Glutamatergic neuron (in vitro differentiated cells): ENCODE results near the gene DPY19L3. TPM values are rescaled to one million over a fixed set of nuclear protein-coding genes. Genes with fewer than 3 reads are reported as not detected.
A peak's percentile ranks its signal among the peaks of the same experiment; 100 is the strongest.

Source experiments
- DNase-seq: peaks from one replicate; pipeline ENCODE4 v3.0.0; 2022
- H3K27ac Mint-ChIP-seq: one replicate; pipeline ENCODE4 v1.8.0; 2020; ENCODE audit warnings: mild to moderate bottlenecking, mixed read lengths, inconsistent platforms; ENCODE audit not compliant: unreplicated experiment
- H3K27me3 Mint-ChIP-seq: one replicate; pipeline ENCODE4 v1.8.0; 2020; ENCODE audit warnings: mild to moderate bottlenecking, moderate library complexity, mixed read lengths, inconsistent platforms; ENCODE audit not compliant: unreplicated experiment
- H3K36me3 Mint-ChIP-seq: one replicate; pipeline ENCODE4 v1.8.0; 2020; ENCODE audit warnings: mild to moderate bottlenecking, mixed read lengths, inconsistent platforms; ENCODE audit not compliant: unreplicated experiment
- H3K4me1 Mint-ChIP-seq: one replicate; pipeline ENCODE4 v1.8.0; 2020; ENCODE audit warnings: mild to moderate bottlenecking, low read depth, mixed read lengths, inconsistent platforms; ENCODE audit not compliant: unreplicated experiment
- H3K4me3 Mint-ChIP-seq: one replicate; pipeline ENCODE4 v1.8.0; 2020; ENCODE audit warnings: mild to moderate bottlenecking, mixed read lengths, inconsistent platforms; ENCODE audit not compliant: unreplicated experiment
- H3K9me3 Mint-ChIP-seq: one replicate; pipeline ENCODE4 v1.8.0; 2020; ENCODE audit warnings: mild to moderate bottlenecking, moderate library complexity, mixed read lengths, inconsistent platforms; ENCODE audit not compliant: unreplicated experiment
- total RNA-seq: library from RNA; stranded (reverse); fragmentation: NEBNext Ultra II Directional; extraction: Animal tissue kit (Norgen Biotek cat#: 25700); gene quantifications from one replicate; pipeline ENCODE4 v1.2.1, GENCODE V29; 2021; ENCODE audit not compliant: unreplicated experiment
- TF ChIP-seq, protein P1 (sequence below): fragments of 200-600 bp; sonication (generic); IDR thresholded peaks from one replicate; pipeline ENCODE4 v1.5.0; 2021; ENCODE audit not compliant: partially characterized antibody, unreplicated experiment

The DPY19L3 gene
- total RNA-seq, 1 donor from 2014 or later = 51.1 TPM

DNA sequence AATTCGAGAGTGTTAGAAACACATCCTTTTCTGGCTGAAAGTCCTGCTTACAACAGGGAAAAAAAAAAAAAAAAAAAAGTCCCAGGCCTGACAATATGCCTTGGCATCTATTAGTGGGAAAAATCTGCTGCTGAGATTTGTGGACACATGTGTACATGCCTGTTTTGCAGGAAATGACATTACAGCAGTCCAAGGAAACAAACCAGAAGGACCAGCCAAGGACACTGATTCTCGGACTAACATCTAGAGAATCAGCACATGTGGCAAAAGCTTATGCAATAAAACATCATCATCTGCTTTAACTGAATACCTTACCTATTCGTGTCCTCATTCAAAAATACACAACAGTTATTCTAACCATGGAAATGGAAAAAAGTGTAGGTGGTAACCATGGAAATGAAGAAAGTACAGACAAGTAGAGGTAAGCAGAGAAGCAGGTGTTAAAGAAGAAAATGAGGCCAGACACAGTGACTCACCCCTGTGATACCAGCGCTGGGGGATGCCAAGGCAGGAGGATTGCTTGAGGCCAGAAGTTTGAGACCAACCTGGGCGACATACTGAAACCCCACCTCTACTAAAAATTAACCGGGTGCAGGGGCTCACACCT is 9.4 kb upstream of the DPY19L3 start:
- H3K9me3 Mint-ChIP-seq = no peaks in the 10 kb centered on the region
- TF ChIP-seq, protein P1, sequence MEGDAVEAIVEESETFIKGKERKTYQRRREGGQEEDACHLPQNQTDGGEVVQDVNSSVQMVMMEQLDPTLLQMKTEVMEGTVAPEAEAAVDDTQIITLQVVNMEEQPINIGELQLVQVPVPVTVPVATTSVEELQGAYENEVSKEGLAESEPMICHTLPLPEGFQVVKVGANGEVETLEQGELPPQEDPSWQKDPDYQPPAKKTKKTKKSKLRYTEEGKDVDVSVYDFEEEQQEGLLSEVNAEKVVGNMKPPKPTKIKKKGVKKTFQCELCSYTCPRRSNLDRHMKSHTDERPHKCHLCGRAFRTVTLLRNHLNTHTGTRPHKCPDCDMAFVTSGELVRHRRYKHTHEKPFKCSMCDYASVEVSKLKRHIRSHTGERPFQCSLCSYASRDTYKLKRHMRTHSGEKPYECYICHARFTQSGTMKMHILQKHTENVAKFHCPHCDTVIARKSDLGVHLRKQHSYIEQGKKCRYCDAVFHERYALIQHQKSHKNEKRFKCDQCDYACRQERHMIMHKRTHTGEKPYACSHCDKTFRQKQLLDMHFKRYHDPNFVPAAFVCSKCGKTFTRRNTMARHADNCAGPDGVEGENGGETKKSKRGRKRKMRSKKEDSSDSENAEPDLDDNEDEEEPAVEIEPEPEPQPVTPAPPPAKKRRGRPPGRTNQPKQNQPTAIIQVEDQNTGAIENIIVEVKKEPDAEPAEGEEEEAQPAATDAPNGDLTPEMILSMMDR = no peak
- no peak overlapping the region for H3K4me3 Mint-ChIP-seq
- no peaks in the 10 kb centered on the region for H3K36me3 Mint-ChIP-seq
- peaks cover 4% of the 10 kb centered on the region for H3K27me3 Mint-ChIP-seq
- DNase-seq = no peak
- no peaks in the 10 kb centered on the region for H3K4me1 Mint-ChIP-seq
- no peak overlapping the region for H3K27ac Mint-ChIP-seq

DNA sequence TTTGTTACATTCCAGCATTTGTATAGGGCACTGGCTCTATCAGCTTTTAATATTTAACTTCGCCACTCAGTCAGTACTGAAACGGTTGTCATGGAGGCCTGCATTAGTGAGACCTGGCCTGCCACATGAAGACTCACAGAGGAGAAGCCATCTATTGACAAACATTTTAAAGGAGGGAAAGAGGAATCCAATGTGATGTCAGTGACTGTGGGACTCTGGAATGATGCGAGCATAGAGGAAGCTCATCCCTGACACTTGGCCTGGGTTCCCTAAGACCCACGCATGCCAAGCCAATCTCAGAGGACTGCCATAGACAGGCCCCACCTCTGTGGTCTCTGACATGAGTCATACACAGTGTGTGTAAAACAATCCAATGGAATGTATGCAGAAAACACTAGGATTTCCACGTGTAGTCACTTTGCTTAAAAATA is 7.9 kb upstream of the DPY19L3 start:
- no peak for DNase-seq
- Mint-ChIP-seq H3K27ac (no peak overlapping the region), H3K4me3 (no peak overlapping the region), H3K9me3 (no peaks in the 10 kb centered on the region), H3K36me3 (no peaks in the 10 kb centered on the region), H3K4me1 (no peaks in the 10 kb centered on the region), H3K27me3 (peaks cover 4% of the 10 kb centered on the region)
- TF ChIP-seq, protein P1 = no peak

DNA sequence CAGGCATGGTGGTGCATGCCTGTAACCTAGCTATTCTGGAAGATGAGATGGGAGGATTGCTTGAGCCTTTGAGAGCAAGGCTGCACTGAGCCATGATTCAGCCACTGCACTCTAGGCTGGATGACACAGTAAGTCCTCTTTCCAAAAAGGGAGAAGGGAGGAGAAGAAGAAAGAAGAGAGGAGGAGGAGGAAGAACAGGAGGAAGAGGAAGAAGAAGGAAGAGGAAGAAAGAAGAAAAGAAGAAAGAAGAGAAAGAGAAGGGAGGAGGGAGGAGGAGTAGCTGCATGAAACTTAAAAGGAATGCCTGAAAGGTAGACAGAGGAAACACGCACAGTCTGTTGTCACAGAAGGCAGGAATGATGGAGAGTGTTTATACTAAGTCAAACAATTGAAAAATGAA is 3.6 kb upstream of the DPY19L3 start:
- peaks cover 5% of the 10 kb centered on the region for H3K27me3 Mint-ChIP-seq
- TF ChIP-seq, protein P1 = no peak
- no peak overlapping the region for H3K4me3 Mint-ChIP-seq
- peaks cover 15% of the 10 kb centered on the region for H3K4me1 Mint-ChIP-seq
- H3K9me3 Mint-ChIP-seq = peaks cover 8% of the 10 kb centered on the region
- H3K27ac Mint-ChIP-seq = no peak overlapping the region
- no peak for DNase-seq
- H3K36me3 Mint-ChIP-seq = no peaks in the 10 kb centered on the region

DNA sequence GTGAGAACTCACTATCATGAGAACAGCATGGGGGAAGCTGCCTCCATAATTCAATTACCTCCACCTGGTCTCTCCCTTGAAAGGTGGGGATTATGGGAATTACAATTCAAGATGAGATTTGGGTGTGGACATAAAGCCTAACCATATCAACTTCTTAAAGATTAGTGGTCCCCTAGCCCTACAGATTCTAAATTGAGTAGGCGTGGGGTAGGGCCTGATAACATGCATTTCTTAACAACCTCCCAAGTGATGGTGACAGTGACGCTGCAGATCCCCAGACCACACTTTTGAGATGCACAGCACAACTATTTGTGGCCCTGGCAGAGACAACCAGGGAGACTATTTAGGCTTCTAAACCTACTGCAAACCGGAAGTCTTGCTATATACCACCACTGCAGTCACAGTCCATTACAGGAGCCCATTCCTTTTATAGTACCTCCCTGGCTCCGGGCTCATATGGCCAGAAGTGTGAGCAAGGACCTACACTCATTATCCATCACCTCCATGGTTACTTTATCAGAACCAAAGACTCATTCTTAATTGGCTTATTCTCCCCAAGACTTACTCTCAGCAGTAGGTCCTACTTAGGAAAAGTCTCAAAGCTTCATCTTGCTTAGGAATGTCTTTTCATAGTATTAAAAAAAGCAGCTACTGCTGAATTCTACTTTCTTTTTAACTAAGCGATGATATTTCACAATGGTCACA is 2.1 kb upstream of the DPY19L3 start:
- no peak for DNase-seq
- no peaks in the 10 kb centered on the region for H3K36me3 Mint-ChIP-seq
- H3K27ac Mint-ChIP-seq = peak overlapping the region; percentile 94
- TF ChIP-seq, protein P1 = no peak
- peaks cover 19% of the 10 kb centered on the region for H3K4me1 Mint-ChIP-seq
- peaks cover 8% of the 10 kb centered on the region for H3K9me3 Mint-ChIP-seq
- peak overlapping the region; percentile 87 for H3K4me3 Mint-ChIP-seq
- peaks cover 5% of the 10 kb centered on the region for H3K27me3 Mint-ChIP-seq

DNA sequence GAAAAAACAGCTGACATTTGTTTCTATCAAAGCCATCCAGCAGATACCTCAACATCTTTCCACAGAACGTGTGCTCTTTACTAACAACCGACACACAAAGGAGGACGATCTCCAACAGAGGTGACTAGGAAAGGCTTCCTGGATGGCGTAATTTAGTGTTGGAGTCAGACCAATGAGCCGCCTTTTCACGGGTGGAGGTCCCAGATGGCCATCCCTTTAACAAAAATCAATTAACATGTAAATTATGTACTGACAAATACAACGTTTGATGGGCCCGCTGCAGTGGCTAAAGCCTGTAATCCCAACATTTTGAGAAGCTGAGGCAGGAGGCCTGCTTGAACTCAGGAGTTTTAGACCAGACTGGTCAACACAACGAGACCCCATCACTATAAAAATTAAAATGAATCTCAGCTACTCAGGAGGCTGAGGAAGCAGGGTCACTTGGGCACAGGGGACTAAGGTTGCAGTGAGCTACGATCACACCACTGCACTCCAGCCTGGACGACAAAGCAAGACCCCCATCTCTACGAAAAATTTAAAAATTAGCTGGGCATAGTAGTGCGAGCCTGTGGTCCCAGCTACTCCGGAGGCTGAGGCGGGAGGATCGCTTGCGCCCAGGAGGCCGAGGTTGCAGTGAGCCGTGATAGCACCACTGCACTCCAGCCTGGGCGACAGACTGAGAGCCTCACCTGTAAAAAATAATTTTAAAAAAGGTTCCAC is 1.2 kb upstream of the DPY19L3 start:
- Mint-ChIP-seq H3K36me3 (no peaks in the 10 kb centered on the region), H3K4me1 (peaks cover 19% of the 10 kb centered on the region), H3K9me3 (peaks cover 8% of the 10 kb centered on the region), H3K4me3 (peak overlapping the region; percentile 87), H3K27me3 (peaks cover 5% of the 10 kb centered on the region), H3K27ac (peak overlapping the region; percentile 94)
- TF ChIP-seq, protein P1 = no peak
- peak; percentile 40 for DNase-seq
